Activated CD4-positive, alpha-beta T cell treated with anti-CD3 and anti-CD28 coated beads for 24 hours (primary cell): ENCODE results near the gene CLK2.
"Not testable (repeated sequence)": the region's sequence is repeated elsewhere in the genome, so short reads cannot be mapped to it uniquely, and the experiment has no call there.

ENCODE experiments used
- DNase-seq, 2 donors: peaks; one replicate each; pipeline ENCODE4 v3.0.0-alpha.2; 2020; ENCODE audit warnings: low read depth in 2 of 2

The CLK2 gene

GRCh38 chr1:155242805-155243358 lies 30.4 kb downstream of the CLK2 start:
- no peak for DNase-seq

- no peak for DNase-seq
These were observed 31.5 kb downstream of the CLK2 start for GRCh38 chr1:155241841-155242264.

DNA sequence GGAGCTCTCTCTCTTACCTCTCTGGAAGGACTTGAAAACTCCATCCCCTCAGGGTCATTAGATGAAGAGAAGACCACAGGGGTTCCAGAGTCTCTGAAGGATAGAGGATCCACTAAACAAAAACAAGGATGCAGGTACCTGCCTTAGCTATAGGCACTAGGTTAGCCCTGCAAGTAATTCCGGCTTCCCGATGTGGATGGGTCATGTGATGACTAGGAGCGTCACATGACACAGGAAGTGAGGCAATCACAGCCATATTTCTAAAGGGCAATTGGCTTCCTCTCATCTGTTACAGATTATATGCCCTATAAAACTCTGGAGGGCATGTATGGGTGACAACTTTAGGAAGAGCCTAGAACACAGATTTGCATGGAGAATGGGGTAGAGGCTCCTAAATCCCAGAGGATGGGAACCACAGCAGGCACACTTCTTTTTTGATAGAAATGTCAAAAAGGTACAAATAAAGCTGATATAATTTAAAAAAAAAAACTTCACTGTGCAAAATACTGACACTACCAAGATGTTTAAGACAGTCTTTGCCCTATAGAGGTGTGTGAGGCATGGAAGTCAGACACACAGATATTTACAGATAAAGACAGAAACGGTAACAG lies 32.1 kb downstream of the CLK2 start:
- DNase-seq = peak; percentile 32 to 52

DNA sequence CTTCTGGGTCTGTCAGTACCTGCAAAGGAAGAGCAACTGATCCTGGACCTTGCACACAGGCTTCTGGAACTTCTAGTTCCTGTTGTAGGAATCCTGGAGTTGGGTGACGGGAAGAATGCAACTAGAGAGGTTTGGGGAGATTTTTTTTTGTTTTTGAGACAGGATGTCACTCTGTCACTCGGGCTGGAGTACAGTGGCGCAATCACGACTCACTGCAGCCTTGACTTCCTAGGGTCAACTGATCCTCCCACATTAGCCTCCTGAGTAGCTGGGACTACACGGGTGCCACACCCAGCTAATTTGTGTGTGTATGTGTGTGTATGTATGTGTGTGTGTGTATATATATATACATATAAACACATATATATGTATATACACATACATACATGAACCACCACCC lies 36.9 kb downstream of the CLK2 start:
- no peak for DNase-seq

DNA sequence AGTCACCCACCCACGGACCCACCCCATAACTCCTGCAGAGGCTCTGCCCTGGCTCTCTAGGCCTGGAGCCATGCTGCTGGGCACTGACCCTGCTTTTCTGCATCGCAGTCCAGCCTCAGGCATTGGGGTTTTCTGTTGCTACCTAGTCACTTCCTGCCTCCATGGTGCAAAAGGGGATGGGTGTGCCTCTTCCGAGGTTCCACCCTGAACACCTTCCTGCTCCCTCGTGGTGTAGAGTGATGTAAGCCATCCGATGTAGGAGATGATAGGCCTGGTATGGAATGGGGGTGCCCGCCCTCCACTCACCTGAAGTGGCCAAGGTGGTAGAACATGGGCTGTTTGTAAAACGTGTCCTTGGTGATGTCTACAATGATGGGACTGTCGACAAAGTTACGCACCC lies 37.9 kb downstream of the CLK2 start:
- DNase-seq = not testable (repeated sequence)

DNA sequence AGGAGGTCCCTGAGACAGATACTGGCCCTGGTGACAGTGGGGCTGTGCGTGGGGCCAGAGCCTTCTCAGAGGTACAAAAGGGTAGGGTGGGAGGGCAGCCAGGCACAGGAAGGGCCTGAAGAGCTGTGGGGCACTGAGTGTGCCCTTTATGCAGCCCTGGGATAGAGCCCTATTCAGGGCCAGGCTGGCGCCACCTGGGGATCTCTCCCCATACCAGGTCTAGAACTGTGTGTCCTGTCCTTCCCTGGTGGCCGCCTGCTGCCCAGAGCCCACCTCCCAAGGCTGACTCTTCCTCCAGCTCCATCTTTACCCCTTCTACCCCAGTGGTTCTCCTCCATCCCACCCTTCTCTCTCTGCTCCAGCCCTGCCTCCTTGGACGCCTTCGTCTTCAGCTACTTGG lies 39.8 kb downstream of the CLK2 start:
- not testable (repeated sequence) for DNase-seq

DNA sequence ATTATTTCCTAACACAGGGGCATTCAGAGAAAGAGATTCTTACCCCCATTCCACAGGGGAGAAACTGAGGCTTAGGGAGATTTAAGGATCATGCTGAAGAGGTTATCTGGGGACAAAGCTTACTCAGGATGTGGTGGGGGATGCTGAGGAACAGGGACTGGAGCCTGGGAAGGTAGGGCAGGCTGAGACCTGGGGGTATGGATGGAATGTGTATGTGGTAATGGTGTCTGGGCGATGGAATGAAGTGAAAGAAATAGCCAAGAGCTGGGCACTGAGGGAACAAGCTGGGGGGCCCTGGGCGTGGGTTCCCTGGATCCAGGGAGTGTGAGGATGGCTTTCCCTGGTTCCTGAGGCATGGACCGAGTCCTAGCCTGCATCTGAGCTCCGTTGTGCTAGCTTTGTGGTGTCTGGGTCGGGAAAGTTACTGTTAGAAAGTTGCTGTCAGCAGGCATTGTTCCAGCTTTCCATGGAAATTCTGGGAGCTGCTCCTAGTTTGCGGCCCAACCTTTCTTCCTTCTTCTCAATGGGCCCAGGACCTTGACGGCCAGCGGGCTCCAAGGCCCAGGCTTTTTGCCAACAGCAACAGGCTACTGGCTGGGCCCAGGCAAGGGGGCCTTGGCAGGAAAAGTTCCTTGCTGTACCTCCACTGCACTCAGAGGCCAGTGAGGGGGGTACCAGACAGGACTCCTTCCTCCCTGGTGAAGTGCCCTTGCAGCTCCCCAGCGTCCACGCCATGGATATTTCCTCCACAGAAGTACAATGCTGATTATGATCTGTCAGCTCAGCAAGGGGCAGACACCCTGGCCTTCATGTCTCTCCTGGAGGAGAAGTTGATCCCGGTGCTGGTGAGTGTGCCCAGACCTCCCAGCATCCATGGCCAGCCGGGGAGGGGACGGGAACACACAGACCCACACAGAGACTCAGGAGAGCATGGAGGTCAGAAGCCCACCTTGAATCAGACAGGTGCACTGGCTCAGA lies 41.0 kb downstream of the CLK2 start:
- not testable (repeated sequence) for DNase-seq

GRCh38 chr1:155231302-155231701 lies 42.0 kb downstream of the CLK2 start:
- not testable (repeated sequence) for DNase-seq

DNA sequence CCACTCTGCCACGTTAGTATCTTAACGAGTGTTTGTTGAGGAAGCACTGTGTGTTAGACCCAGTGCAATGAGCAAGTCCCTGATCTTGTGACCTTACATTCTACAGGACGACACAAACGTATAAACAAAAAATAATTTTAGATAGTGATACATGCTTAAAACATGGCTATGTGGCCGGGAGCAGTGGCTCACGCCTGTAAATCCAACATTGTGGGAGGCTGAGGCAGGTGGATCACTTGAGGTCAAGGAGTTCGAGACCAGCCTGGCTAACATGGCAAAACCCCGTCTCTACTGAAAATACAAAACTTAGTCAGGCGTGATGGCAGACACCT lies 45.2 kb downstream of the CLK2 start:
- DNase-seq = no peak

DNA sequence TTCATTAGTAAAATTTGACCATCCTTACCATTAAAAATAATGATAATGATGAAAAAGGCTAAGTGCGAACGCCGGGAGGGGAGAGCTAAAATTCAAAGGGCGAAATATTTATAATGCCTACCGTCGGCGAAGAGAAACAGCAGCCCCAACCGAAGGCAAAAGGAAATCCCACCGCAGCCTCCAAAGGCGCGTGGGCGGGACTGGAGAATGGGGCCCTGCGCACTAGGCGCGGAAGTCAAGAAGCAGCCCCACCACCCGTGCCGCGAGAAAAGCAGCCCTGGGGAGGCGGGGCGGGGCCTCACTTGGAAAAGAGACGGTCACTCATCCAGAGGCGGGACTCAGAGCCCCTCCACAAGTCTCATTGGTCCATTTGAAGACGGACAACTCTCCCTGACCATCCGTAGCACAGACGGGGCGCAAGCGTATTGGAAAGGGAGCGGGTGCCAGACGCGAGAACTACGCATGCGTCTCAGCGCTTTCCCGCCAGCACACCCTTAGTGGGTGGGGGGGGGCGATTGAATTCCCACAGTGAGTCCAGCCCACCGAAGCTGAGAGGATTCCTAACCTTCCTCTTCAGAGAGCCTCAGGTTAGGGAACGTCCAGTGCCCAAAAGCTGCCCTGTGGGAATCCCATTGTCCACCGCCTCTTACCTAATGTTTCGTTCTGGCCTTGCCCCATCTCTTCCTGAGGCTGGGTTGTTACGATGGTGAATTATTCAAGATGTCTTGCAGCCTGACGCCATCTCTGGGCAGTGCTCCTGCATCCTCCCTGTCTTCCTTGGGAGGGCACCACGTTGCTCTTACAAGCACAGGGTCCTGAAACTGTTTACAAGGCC lies 45.8 kb downstream of the CLK2 start:
- DNase-seq = peak; percentile 99 to 100

- DNase-seq = peak in 1 of 2 donors; percentile 28
These were observed 46.4 kb downstream of the CLK2 start for GRCh38 chr1:155226910-155227260.

DNA sequence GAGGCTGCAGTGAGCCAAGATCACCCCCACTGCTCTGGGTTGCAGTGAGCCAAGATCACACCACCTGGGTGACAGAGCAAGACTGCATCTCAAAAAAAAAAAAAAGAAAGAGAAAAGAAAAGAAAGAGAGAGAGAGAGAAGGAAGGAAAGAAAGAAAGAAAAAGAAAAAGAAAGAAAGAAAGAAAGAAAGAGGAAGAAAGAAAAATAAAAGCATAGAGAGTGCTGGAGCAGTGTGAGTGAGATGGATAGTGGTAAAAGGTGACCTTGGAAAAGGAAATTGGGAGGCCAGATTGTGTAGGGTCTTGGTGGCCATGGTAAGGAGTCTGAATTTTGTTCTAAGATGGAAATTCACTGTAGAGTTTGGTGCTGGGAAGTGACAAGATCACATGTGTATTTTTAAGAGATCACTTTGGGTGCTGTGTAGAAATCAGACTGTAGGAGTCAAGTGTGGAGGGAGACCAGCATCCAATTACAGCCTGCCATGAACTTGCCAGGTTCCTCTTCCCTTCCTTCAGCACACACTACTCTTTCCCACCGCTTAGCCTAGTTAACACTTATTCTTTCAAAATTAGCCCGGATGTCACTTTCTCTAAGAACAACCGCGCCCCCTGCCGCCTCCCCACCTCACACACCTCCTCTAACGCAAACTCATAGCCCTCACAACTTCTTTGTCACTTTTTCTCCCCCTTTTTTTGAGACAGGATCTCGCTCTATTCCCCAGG lies 47.0 kb downstream of the CLK2 start:
- peak; percentile 69 to 92 for DNase-seq

DNA sequence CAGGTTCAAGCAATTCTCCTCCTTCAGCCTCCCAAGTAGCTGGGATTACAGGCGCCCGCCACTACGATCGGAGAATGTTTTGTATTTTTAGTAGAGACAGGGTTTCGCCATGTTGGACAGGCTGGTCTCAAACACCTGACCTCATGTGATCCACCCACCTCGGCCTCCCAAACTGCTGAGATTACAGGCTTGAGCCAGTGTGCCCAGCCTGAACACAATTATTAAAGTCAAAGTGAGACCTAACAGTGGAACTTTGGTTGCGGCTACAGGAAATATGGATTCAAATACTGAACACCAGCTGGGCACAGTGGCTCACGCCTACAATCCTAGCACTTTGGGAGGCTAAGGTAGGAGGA lies 47.9 kb downstream of the CLK2 start:
- not testable (repeated sequence) for DNase-seq

- no peak for DNase-seq
These were observed 50.3 kb downstream of the CLK2 start for GRCh38 chr1:155223047-155223446.

DNA sequence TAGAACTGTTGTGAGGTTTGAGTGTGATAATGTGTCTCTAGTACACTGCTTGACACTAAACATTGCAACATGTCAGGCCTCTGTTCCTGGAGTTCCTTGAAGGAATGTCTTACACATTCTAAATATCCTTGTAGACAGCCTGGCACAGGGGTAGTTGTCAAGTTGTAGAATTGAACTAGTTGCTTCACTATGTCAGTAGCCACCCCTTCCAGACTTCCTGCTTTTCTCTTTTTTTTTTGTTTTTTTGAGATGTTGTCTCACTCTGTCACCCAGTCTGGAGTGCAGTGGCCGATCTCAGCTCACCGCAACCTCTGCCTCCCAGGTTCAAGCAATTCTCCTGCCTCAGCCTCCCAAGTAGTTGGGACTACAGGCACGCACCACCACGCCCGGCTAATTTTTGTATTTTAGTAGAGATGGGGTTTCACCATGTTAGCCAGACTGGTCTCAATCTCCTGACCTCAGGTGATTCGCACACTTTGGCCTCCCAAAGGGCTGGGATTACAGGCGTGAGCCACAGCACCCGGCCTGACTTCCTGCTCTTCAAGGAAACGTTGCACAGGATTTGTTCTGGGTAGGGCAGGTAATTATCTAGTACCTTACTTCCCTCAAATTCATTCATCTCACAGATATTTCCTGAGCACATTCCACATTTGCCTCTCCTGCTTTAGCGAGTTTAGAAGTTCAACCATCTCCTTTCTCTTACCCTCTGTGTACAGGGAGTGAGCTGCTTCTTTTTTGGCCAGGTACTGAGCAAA lies 52.9 kb downstream of the CLK2 start:
- DNase-seq = not testable (repeated sequence)

GRCh38 chr1:155219592-155220031 lies 53.7 kb downstream of the CLK2 start:
- DNase-seq = no peak

DNA sequence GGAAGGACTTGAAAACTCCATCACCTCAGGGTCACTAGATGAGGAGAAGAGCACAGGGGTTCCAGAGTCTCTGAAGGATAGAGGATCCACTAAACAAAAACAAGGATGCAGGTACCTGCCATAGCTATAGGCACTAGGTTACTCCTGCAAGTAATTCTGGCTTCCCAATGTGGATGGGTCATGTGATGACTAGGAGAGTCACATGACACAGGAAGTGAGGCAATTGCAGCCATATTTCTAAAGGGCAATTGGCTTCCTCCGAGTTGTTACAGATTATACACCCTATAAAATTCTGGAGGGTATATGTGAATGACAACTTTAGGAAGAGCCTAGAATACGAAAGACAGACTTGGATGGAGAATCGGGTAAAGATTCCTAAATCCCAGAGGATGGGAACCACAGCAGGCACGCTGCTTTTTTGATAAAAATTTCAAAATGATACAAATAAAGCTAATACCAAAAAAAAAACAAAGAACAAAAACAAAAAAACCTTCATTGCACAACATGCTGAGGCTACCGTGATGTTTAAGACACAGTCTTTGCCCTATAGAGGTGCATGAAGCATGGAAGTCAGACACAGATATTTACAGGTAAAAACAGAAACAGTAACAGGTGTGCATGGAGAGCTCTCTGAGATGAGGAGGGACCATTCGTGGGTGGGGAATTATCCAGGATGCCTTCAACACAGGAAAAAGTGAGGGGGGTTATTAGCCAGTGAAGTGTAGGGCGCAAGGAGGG lies 54.3 kb downstream of the CLK2 start:
- DNase-seq = peak in 1 of 2 donors; percentile 37

GRCh38 chr1:155214702-155215101 lies 58.6 kb downstream of the CLK2 start:
- not testable (repeated sequence) for DNase-seq
